Nephron progenitor cell (in vitro differentiated cells): ENCODE measurements around the gene TEX36.

Experiments
- DNase-seq: peaks from one replicate; pipeline ENCODE4 v3.0.0; 2021
- H3K27ac Mint-ChIP-seq: 2 replicates; pipeline ENCODE4 v1.8.0; 2021; ENCODE audit warnings: mild to moderate bottlenecking, moderate library complexity, mixed read lengths
- H3K27me3 Mint-ChIP-seq: 2 replicates; pipeline ENCODE4 v1.8.0; 2021; ENCODE audit warnings: mild to moderate bottlenecking, low read depth, mixed read lengths; ENCODE audit not compliant: poor library complexity
- H3K36me3 Mint-ChIP-seq: 2 replicates; pipeline ENCODE4 v1.8.0; 2021; ENCODE audit warnings: low read depth, mixed read lengths
- H3K4me1 Mint-ChIP-seq: 2 replicates; pipeline ENCODE4 v1.8.0; 2021; ENCODE audit warnings: mixed read lengths
- H3K4me3 Mint-ChIP-seq: 2 replicates; pipeline ENCODE4 v1.8.0; 2021; ENCODE audit warnings: mild to moderate bottlenecking, moderate library complexity, mixed read lengths
- H3K9me3 Mint-ChIP-seq: 2 replicates; pipeline ENCODE4 v1.8.0; 2021; ENCODE audit warnings: mild to moderate bottlenecking, moderate library complexity, mixed read lengths
- CTCF ChIP-seq: fragments of 200-600 bp; sonication (generic); IDR thresholded peaks from 2 replicates; pipeline ENCODE4 v1.5.0; 2021; ENCODE audit warnings: antibody characterized with exemption

Gene TEX36

GRCh38 chr10:125683063-125683462 is at the start of gene TEX36:
Gene TEX36 (minus strand): TSS chr10:125683163. CDS start chr10:125682989, 174 bp downstream.
- no peak within 1 kb of the TSS for H3K27ac Mint-ChIP-seq
- no peaks in the 10 kb centered on the region for H3K36me3 Mint-ChIP-seq
- no peak within 1 kb of the TSS for H3K4me3 Mint-ChIP-seq
- peaks cover 7% of the 10 kb centered on the region for H3K4me1 Mint-ChIP-seq
- DNase-seq = no peak
- TF ChIP-seq CTCF = no peak
- H3K9me3 Mint-ChIP-seq = peaks cover 11% of the 10 kb centered on the region
- H3K27me3 Mint-ChIP-seq = no peaks in the 10 kb centered on the region

GRCh38 chr10:125727436-125727835 is 44.5 kb upstream of the TEX36 start:
- DNase-seq = no peak
- Mint-ChIP-seq H3K9me3 (no peaks in the 10 kb centered on the region), H3K36me3 (peaks cover 65% of the 10 kb centered on the region), H3K27me3 (no peaks in the 10 kb centered on the region), H3K4me3 (no peak overlapping the region), H3K27ac (no peak overlapping the region), H3K4me1 (no peaks in the 10 kb centered on the region)
- TF ChIP-seq CTCF = no peak

- no peak overlapping the region for H3K4me3 Mint-ChIP-seq
- no peak overlapping the region for H3K27ac Mint-ChIP-seq
- DNase-seq = no peak
- peaks cover 65% of the 10 kb centered on the region for H3K36me3 Mint-ChIP-seq
- no peaks in the 10 kb centered on the region for H3K27me3 Mint-ChIP-seq
- H3K9me3 Mint-ChIP-seq = no peaks in the 10 kb centered on the region
- TF ChIP-seq CTCF = no peak
- peaks cover 2% of the 10 kb centered on the region for H3K4me1 Mint-ChIP-seq
Measured at GRCh38 chr10:125726914-125727313, 44.0 kb upstream of the TEX36 start.

GRCh38 chr10:125722811-125723210 is 39.8 kb upstream of the TEX36 start:
- TF ChIP-seq CTCF = no peak
- Mint-ChIP-seq H3K27me3 (no peaks in the 10 kb centered on the region), H3K4me3 (no peak overlapping the region), H3K36me3 (peaks cover 55% of the 10 kb centered on the region), H3K27ac (no peak overlapping the region), H3K9me3 (peaks cover 10% of the 10 kb centered on the region), H3K4me1 (peaks cover 20% of the 10 kb centered on the region)
- DNase-seq = no peak

GRCh38 chr10:125721035-125721434 is 38.1 kb upstream of the TEX36 start:
- Mint-ChIP-seq H3K4me3 (peak overlapping the region; percentile 97), H3K27me3 (no peaks in the 10 kb centered on the region), H3K36me3 (peaks cover 56% of the 10 kb centered on the region), H3K9me3 (peaks cover 25% of the 10 kb centered on the region), H3K4me1 (peaks cover 20% of the 10 kb centered on the region), H3K27ac (no peak overlapping the region)
- DNase-seq = no peak
- no peak for TF ChIP-seq CTCF

- H3K4me1 Mint-ChIP-seq = peaks cover 20% of the 10 kb centered on the region
- H3K9me3 Mint-ChIP-seq = peaks cover 30% of the 10 kb centered on the region
- DNase-seq = no peak
- no peaks in the 10 kb centered on the region for H3K27me3 Mint-ChIP-seq
- H3K4me3 Mint-ChIP-seq = peak overlapping the region; percentile 97
- peaks cover 46% of the 10 kb centered on the region for H3K36me3 Mint-ChIP-seq
- H3K27ac Mint-ChIP-seq = peak overlapping the region; percentile 84
- TF ChIP-seq CTCF = no peak
Measured at GRCh38 chr10:125720002-125720382, 37.0 kb upstream of the TEX36 start.
